Colon (tissue), 2 donors: ENCODE data around the gene PRELID3B.
"Not testable (repeated sequence)": the region's sequence is repeated elsewhere in the genome, so short reads cannot be mapped to it uniquely, and the experiment has no call there.

Source experiments
- FAIRE-seq: peaks from 2 replicates; lab custom pipeline; 2012; peaks lifted over from hg19 to GRCh38; lab: Jason Lieb, UNC
- donor health status: control.
- donor health status: control.

Gene PRELID3B

GRCh38 chr20:59025511-59025910 lies 17.1 kb downstream of the PRELID3B start:
- no peak for FAIRE-seq

- FAIRE-seq = no peak
These were observed 17.5 kb downstream of the PRELID3B start for GRCh38 chr20:59025086-59025485.

- no peak for FAIRE-seq
These were observed 18.5 kb downstream of the PRELID3B start for GRCh38 chr20:59024111-59024530.

- no peak for FAIRE-seq
These were observed 19.0 kb downstream of the PRELID3B start for GRCh38 chr20:59023616-59024015.

- no peak for FAIRE-seq
These were observed 19.8 kb downstream of the PRELID3B start for GRCh38 chr20:59022754-59023153.

GRCh38 chr20:59020938-59021551 lies 21.5 kb downstream of the PRELID3B start:
- FAIRE-seq = no peak

GRCh38 chr20:59019217-59019616 lies 23.4 kb downstream of the PRELID3B start, which contains the start of gene TUBB1:
TSS of gene TUBB1 (plus strand) at chr20:59019429. CDS start at chr20:59019523, 94 bp downstream.
- no peak for FAIRE-seq

- no peak for FAIRE-seq
These were observed 23.8 kb downstream of the PRELID3B start for GRCh38 chr20:59018817-59019216.

GRCh38 chr20:59017493-59018231 lies 24.9 kb downstream of the PRELID3B start:
- FAIRE-seq = no peak

GRCh38 chr20:59016795-59017492 lies 25.6 kb downstream of the PRELID3B start:
- FAIRE-seq = no peak

GRCh38 chr20:59015812-59016711 lies 26.5 kb downstream of the PRELID3B start:
- no peak for FAIRE-seq

GRCh38 chr20:59015411-59015810 lies 27.2 kb downstream of the PRELID3B start:
- no peak for FAIRE-seq

- no peak for FAIRE-seq
These were observed 27.8 kb downstream of the PRELID3B start for GRCh38 chr20:59014680-59015389.

GRCh38 chr20:59013959-59014608 lies 28.5 kb downstream of the PRELID3B start:
- no peak for FAIRE-seq

- no peak for FAIRE-seq
These were observed 29.3 kb downstream of the PRELID3B start for GRCh38 chr20:59013031-59013951.

GRCh38 chr20:59011874-59012157 lies 30.8 kb downstream of the PRELID3B start:
- FAIRE-seq = not testable (repeated sequence)

GRCh38 chr20:59010995-59011873 lies 31.4 kb downstream of the PRELID3B start:
- FAIRE-seq = no peak

- no peak for FAIRE-seq
These were observed 32.1 kb downstream of the PRELID3B start for GRCh38 chr20:59010321-59010994.
